HuH-7 (cell line): ENCODE results near the gene ARHGEF38.
"Not testable (repeated sequence)": the region's sequence is repeated elsewhere in the genome, so short reads cannot be mapped to it uniquely, and the experiment has no call there.

Experiments used
- DNase-seq: peaks from one replicate; pipeline ENCODE4 v3.0.0; 2011; ENCODE audit warnings: low spot score

Gene ARHGEF38

GRCh38 chr4:105560421-105560848 lies 8.0 kb downstream of the ARHGEF38 start:
- DNase-seq: no peak

- no peak for DNase-seq
These were observed 10.9 kb downstream of the ARHGEF38 start for GRCh38 chr4:105563352-105563751.

GRCh38 chr4:105568584-105568983 lies 16.2 kb downstream of the ARHGEF38 start:
- DNase-seq: no peak

GRCh38 chr4:105569057-105569865 lies 16.8 kb downstream of the ARHGEF38 start:
- no peak for DNase-seq

GRCh38 chr4:105569866-105570236 lies 17.4 kb downstream of the ARHGEF38 start:
- DNase-seq: no peak

- no peak for DNase-seq
These were observed 19.9 kb downstream of the ARHGEF38 start for GRCh38 chr4:105572296-105572695.

GRCh38 chr4:105586638-105587328 lies 34.4 kb downstream of the ARHGEF38 start:
- DNase-seq: no peak

- DNase-seq: no peak
These were observed 35.4 kb downstream of the ARHGEF38 start for GRCh38 chr4:105587841-105588240.

- no peak for DNase-seq
These were observed 35.8 kb downstream of the ARHGEF38 start for GRCh38 chr4:105588252-105588651.

GRCh38 chr4:105591573-105591972 lies 39.2 kb downstream of the ARHGEF38 start:
- no peak for DNase-seq

GRCh38 chr4:105594099-105595010 lies 41.9 kb downstream of the ARHGEF38 start:
- DNase-seq: no peak

- no peak for DNase-seq
These were observed 44.3 kb downstream of the ARHGEF38 start for GRCh38 chr4:105596684-105597083.

- no peak for DNase-seq
These were observed 45.6 kb downstream of the ARHGEF38 start for GRCh38 chr4:105598052-105598451.

GRCh38 chr4:105598787-105599186 lies 46.4 kb downstream of the ARHGEF38 start:
- no peak for DNase-seq

GRCh38 chr4:105599482-105599881 lies 47.1 kb downstream of the ARHGEF38 start:
- DNase-seq: no peak

GRCh38 chr4:105599932-105600655 lies 47.7 kb downstream of the ARHGEF38 start:
- DNase-seq: no peak

- DNase-seq: no peak
These were observed 48.5 kb downstream of the ARHGEF38 start for GRCh38 chr4:105600951-105601350.

GRCh38 chr4:105601406-105601805 lies 49.0 kb downstream of the ARHGEF38 start:
- DNase-seq: no peak

- DNase-seq: no peak
These were observed 50.7 kb downstream of the ARHGEF38 start for GRCh38 chr4:105603158-105603557.

- no peak for DNase-seq
These were observed 53.1 kb downstream of the ARHGEF38 start for GRCh38 chr4:105605493-105605892.

- DNase-seq: no peak
These were observed 55.5 kb downstream of the ARHGEF38 start for GRCh38 chr4:105607876-105608275.

- not testable (repeated sequence) for DNase-seq
These were observed 57.4 kb downstream of the ARHGEF38 start for GRCh38 chr4:105609819-105610218.
